SK-N-SH treated with all-trans-retinoic acid at 6 μM for 48 hours (cell line): Measurements from ENCODE around the gene TLCD5.

Source experiments
- ATAC-seq: fragments of 200-7000 bp; cut with Tn5 transposase; 3 replicates; pipeline ENCODE4 v1.9.1; 2020; ENCODE audit warnings: mild to moderate bottlenecking, moderate library complexity
- ARNTL ChIP-seq: fragments of 450-650 bp; formaldehyde crosslinking; IDR thresholded peaks from 2 replicates; pipeline ENCODE4 v1.5.0; 2020; ENCODE audit warnings: low read depth, mild to moderate bottlenecking, moderate library complexity, borderline replicate concordance
- BACH2 ChIP-seq: fragments of 250-450 bp; sonication (Bioruptor Pico); IDR thresholded peaks from 2 replicates; pipeline ENCODE4 v1.9.0; 2021; ENCODE audit warnings: mild to moderate bottlenecking, borderline replicate concordance
- CREB5 ChIP-seq: fragments of 250-450 bp; sonication (Bioruptor Pico); IDR thresholded peaks from 2 replicates; pipeline ENCODE4 v1.5.1; 2020; ENCODE audit warnings: low read depth, mild to moderate bottlenecking, moderate library complexity
- CSDC2 ChIP-seq: fragments of 250-450 bp; sonication (Bioruptor Pico); IDR thresholded peaks from 2 replicates; pipeline ENCODE4 v1.5.0; 2020; ENCODE audit warnings: mild to moderate bottlenecking, moderate library complexity
- GLIS3 ChIP-seq: fragments of 250-450 bp; sonication (Bioruptor Pico); IDR thresholded peaks from 2 replicates; pipeline ENCODE4 v1.5.0; 2020; ENCODE audit warnings: mild to moderate bottlenecking, moderate library complexity
- ISL1 ChIP-seq: fragments of 250-450 bp; sonication (Bioruptor Pico); IDR thresholded peaks from 2 replicates; pipeline ENCODE4 v2.1.2; 2022; ENCODE audit warnings: mild to moderate bottlenecking, moderate library complexity
- OSR1 ChIP-seq: fragments of 250-450 bp; sonication (Bioruptor Pico); IDR thresholded peaks from 2 replicates; pipeline ENCODE4 v1.8.0; 2022; ENCODE audit warnings: moderate library complexity, mild to moderate bottlenecking, inconsistent platforms
- PATZ1 ChIP-seq: fragments of 250-450 bp; sonication (Bioruptor Pico); IDR thresholded peaks from 2 replicates; pipeline ENCODE4 v1.8.0; 2020; ENCODE audit warnings: mild to moderate bottlenecking, moderate library complexity, borderline replicate concordance
- PPARA ChIP-seq: fragments of 250-450 bp; sonication (Bioruptor Pico); IDR thresholded peaks from 2 replicates; pipeline ENCODE4 v1.5.0; 2020; ENCODE audit warnings: mild to moderate bottlenecking, borderline replicate concordance
- RARB ChIP-seq: fragments of 250-450 bp; sonication (Bioruptor Pico); IDR thresholded peaks from 2 replicates; pipeline ENCODE4 v1.8.0; 2021; ENCODE audit warnings: mild to moderate bottlenecking, moderate library complexity
- SNAI2 ChIP-seq: fragments of 250-450 bp; sonication (Bioruptor Pico); IDR thresholded peaks from 2 replicates; pipeline ENCODE4 v1.5.0; 2020; ENCODE audit warnings: mild to moderate bottlenecking, moderate library complexity
- TCF4 ChIP-seq: fragments of 250-450 bp; sonication (Bioruptor Pico); IDR thresholded peaks from 2 replicates; pipeline ENCODE4 v1.8.0; 2021; ENCODE audit warnings: mild to moderate bottlenecking, moderate library complexity, borderline replicate concordance
- TOX ChIP-seq: fragments of 250-450 bp; sonication (Bioruptor Pico); IDR thresholded peaks from 2 replicates; pipeline ENCODE4 v1.8.0; 2021; ENCODE audit warnings: mild to moderate bottlenecking, moderate library complexity, borderline replicate concordance
- TSHZ2 ChIP-seq: fragments of 250-450 bp; sonication (Bioruptor Pico); IDR thresholded peaks from 2 replicates; pipeline ENCODE4 v1.5.0; 2020; ENCODE audit warnings: mild to moderate bottlenecking, moderate library complexity
- ZFP3 ChIP-seq: fragments of 250-450 bp; sonication (Bioruptor Pico); IDR thresholded peaks from 2 replicates; pipeline ENCODE4 v1.5.0; 2020; ENCODE audit warnings: mild to moderate bottlenecking, moderate library complexity
- ZFP30 ChIP-seq: fragments of 450-650 bp; formaldehyde crosslinking; IDR thresholded peaks from 2 replicates; pipeline ENCODE4 v1.5.0; 2022; ENCODE audit warnings: mild to moderate bottlenecking, moderate library complexity
- ZNF565 ChIP-seq: fragments of 450-650 bp; formaldehyde crosslinking; conservative IDR thresholded peaks from 2 replicates; pipeline ENCODE4 v1.5.0; 2020; ENCODE audit warnings: low read depth, mild to moderate bottlenecking, moderate library complexity
- ZNF70 ChIP-seq: fragments of 450-650 bp; formaldehyde crosslinking; IDR thresholded peaks from 2 replicates; pipeline ENCODE4 v1.5.0; 2020; ENCODE audit warnings: mild to moderate bottlenecking, moderate library complexity
- ZNF8 ChIP-seq: fragments of 450-650 bp; formaldehyde crosslinking; IDR thresholded peaks from 2 replicates; pipeline ENCODE4 v1.5.0; 2020; ENCODE audit warnings: mild to moderate bottlenecking, moderate library complexity
- TF ChIP-seq, protein P1 (sequence below): fragments of 250-450 bp; sonication (Bioruptor Pico); IDR thresholded peaks from 2 replicates; pipeline ENCODE4 v1.8.0; 2021; ENCODE audit warnings: low read depth, mild to moderate bottlenecking, moderate library complexity, borderline replicate concordance
- TF ChIP-seq, protein P2 (sequence below): fragments of 250-450 bp; sonication (Bioruptor Pico); IDR thresholded peaks from 2 replicates; pipeline ENCODE4 v1.5.1; 2021; ENCODE audit warnings: mild to moderate bottlenecking, moderate library complexity

The TLCD5 gene

DNA sequence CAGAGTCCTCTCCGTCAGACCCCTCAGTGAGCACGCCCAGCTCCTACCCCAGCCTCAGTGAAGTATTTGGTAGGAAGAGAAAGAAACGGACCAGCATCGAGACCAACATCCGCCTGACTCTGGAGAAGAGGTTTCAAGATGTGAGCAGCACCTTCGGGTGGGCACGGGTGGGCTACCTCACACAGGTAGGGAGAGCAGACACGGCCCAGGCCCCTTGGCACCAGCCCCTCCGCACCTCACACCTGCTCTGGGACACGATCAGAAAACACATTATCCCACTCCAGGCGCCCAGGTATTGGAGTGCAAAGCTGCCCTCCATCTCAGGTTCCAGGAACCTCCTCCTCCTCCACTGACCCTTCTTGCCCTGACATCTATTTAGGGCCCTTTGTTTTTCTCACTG is 17.6 kb upstream of the TLCD5 start:
- TF ChIP-seq GLIS3, result no peak
- TF ChIP-seq BACH2 (CRISPR knock-in tag), result no peak
- TF ChIP-seq ZNF565 (CRISPR knock-in tag), result no peak
- no peak for TF ChIP-seq ZNF8 (CRISPR knock-in tag)
- no peak for TF ChIP-seq TSHZ2 (CRISPR knock-in tag)
- TF ChIP-seq RARB (CRISPR knock-in tag), result no peak
- TF ChIP-seq PPARA (CRISPR knock-in tag), result no peak
- no peak for TF ChIP-seq CSDC2
- TF ChIP-seq ZFP30, result no peak
- TF ChIP-seq, protein P1, sequence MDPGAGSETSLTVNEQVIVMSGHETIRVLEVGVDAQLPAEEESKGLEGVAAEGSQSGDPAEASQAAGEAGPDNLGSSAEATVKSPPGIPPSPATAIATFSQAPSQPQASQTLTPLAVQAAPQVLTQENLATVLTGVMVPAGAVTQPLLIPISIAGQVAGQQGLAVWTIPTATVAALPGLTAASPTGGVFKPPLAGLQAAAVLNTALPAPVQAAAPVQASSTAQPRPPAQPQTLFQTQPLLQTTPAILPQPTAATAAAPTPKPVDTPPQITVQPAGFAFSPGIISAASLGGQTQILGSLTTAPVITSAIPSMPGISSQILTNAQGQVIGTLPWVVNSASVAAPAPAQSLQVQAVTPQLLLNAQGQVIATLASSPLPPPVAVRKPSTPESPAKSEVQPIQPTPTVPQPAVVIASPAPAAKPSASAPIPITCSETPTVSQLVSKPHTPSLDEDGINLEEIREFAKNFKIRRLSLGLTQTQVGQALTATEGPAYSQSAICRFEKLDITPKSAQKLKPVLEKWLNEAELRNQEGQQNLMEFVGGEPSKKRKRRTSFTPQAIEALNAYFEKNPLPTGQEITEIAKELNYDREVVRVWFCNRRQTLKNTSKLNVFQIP (CRISPR knock-in tag), result no peak
- no peak for TF ChIP-seq ISL1 (CRISPR knock-in tag)
- TF ChIP-seq, protein P2, sequence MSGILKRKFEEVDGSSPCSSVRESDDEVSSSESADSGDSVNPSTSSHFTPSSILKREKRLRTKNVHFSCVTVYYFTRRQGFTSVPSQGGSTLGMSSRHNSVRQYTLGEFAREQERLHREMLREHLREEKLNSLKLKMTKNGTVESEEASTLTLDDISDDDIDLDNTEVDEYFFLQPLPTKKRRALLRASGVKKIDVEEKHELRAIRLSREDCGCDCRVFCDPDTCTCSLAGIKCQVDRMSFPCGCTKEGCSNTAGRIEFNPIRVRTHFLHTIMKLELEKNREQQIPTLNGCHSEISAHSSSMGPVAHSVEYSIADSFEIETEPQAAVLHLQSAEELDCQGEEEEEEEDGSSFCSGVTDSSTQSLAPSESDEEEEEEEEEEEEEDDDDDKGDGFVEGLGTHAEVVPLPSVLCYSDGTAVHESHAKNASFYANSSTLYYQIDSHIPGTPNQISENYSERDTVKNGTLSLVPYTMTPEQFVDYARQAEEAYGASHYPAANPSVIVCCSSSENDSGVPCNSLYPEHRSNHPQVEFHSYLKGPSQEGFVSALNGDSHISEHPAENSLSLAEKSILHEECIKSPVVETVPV, result no peak
- TF ChIP-seq ZFP3 (CRISPR knock-in tag), result no peak
- TF ChIP-seq ARNTL (CRISPR knock-in tag), result no peak
- TF ChIP-seq PATZ1 (CRISPR knock-in tag), result no peak
- TF ChIP-seq SNAI2 (CRISPR knock-in tag), result no peak
- TF ChIP-seq OSR1 (CRISPR knock-in tag), result no peak
- ATAC-seq, result no peak

DNA sequence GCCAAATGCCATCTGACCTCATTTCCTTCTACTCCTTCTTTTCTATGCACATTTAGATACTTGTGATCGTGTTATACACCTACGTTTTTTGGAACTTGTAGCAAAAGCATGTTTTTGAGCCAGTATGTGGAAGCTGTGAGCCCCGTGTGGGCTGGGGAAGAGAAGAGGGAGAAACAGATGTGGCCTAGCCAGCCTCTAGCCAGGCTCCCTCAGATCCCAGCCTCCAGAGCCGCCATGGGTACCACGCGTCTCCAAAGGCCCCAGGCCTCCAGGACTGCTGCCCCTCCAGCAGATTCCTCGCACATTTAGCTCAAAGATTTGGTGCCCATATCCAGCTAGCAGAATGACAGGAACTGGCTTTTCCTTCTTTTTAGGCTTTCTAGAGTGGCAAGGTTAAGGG is 17.0 kb upstream of the TLCD5 start:
- no peak for ATAC-seq

More for the DNA sequence above, 17.0 kb upstream of the TLCD5 start:
- TF ChIP-seq TSHZ2 (CRISPR knock-in tag) (no peak), TCF4 (CRISPR knock-in tag) (no peak), CREB5 (CRISPR knock-in tag) (no peak), ZFP30 (no peak), TOX (CRISPR knock-in tag) (no peak), GLIS3 (no peak), ZFP3 (CRISPR knock-in tag) (no peak), ARNTL (CRISPR knock-in tag) (no peak), PPARA (CRISPR knock-in tag) (no peak), CSDC2 (no peak), SNAI2 (CRISPR knock-in tag) (no peak), ZNF8 (CRISPR knock-in tag) (no peak), PATZ1 (CRISPR knock-in tag) (no peak), OSR1 (CRISPR knock-in tag) (no peak), ZNF70 (CRISPR knock-in tag) (no peak)
- TF ChIP-seq, protein P1 (CRISPR knock-in tag), result no peak
- TF ChIP-seq, protein P2, result no peak
